ENCODE results near the gene CDAN1.

GRCh38 chr15:42742149-42742548, 5.2 kb upstream of the CDAN1 start:
- TF ChIP-seq CTCF (conservative IDR thresholded peaks at IDR 0.05; ENCODE audit: low read length) (no peak), EZH2phosphoT487 (IDR thresholded peaks at IDR 0.05; ENCODE audit: borderline replicate concordance) (no peak)
